ENCODE measurements around the gene FITM1. TPM values are rescaled to one million over a fixed set of nuclear protein-coding genes. Genes with fewer than 3 reads are reported as not detected.
"Not testable (repeated sequence)": the region's sequence is repeated elsewhere in the genome, so short reads cannot be mapped to it uniquely, and the experiment has no call there.

The FITM1 gene
- polyA plus RNA-seq, 3 donors = 2.1 TPM; not detected in 2

GRCh38 chr14:24102357-24103048 lies 28.0 kb upstream of the FITM1 start:
- Mint-ChIP-seq H3K36me3 (peaks cover 52 to 67% of the 10 kb centered on the region in 2 donors), H3K9me3 (peaks cover 0 to 7% (median 2%) of the 10 kb centered on the region in 7 donors), H3K4me3 (no peak overlapping the region), H3K4me1 (peaks cover 26% of the 10 kb centered on the region), H3K27me3 (ENCODE audit: low read depth in 3 of 3) (peaks cover 0 to 3% (median 0%) of the 10 kb centered on the region in 3 donors), H3K27ac (no peak overlapping the region)
- TF ChIP-seq CTCF (IDR thresholded peaks at IDR 0.05) = no peak
- Histone ChIP-seq H3K4me2 (replicated peaks; ENCODE audit: extremely low read depth, low read length, poor library complexity, severe bottlenecking) (no peak overlapping the region), H3K79me2 (ENCODE audit: insufficient read depth, low read length) (peaks cover 4% of the 10 kb centered on the region), H2AFZ (ENCODE audit: insufficient read depth, low read depth, low read length, poor library complexity, severe bottlenecking) (no peak overlapping the region), H3K27ac (ENCODE audit: low read depth in 1 of 2, low read length in 2 of 2) (no peak overlapping the region), H4K20me1 (ENCODE audit: insufficient read depth, low read length) (peaks cover 12% of the 10 kb centered on the region), H3K4me1 (ENCODE audit: control insufficient read depth in 1 of 2, insufficient read depth in 2 of 2, low read length in 2 of 2) (peaks cover 23 to 26% of the 10 kb centered on the region in 2 donors), H3K4me3 (replicated peaks in 1 of 3; ENCODE audit: low read depth in 2 of 3, low read length in 3 of 3) (no peak overlapping the region), H3K27me3 (ENCODE audit: control insufficient read depth in 2 of 2, insufficient read depth in 2 of 2, low read length in 2 of 2) (no peaks in the 10 kb centered on the region), H3K9ac (ENCODE audit: insufficient read depth, low read length, poor library complexity, severe bottlenecking) (no peak overlapping the region), H3K9me3 (replicated peaks in 1 of 2; ENCODE audit: control insufficient read depth in 1 of 2, insufficient read depth in 1 of 2, low read length in 2 of 2) (no peaks in the 10 kb centered on the region), H3K36me3 (replicated peaks in 1 of 2; ENCODE audit: control insufficient read depth in 1 of 2, insufficient read depth in 2 of 2, low read length in 2 of 2) (peaks cover 41 to 73% of the 10 kb centered on the region in 2 donors)
- WGBS (ENCODE audit: insufficient coverage) = 93% methylated on average over 7 of the region's 7 CpGs
- DNase-seq = no peak
- intact Hi-C loops (cut with micrococcal nuclease) = loop anchor here in 1 of 2 donors (10.0 kb wide), 1 partner anchor 118 kb away; the partner anchor contains the start of gene DHRS4L2

- Histone ChIP-seq H3K4me1 (ENCODE audit: control insufficient read depth in 1 of 2, insufficient read depth in 2 of 2, low read length in 2 of 2) (peaks cover 23 to 24% of the 10 kb centered on the region in 2 donors), H3K9ac (ENCODE audit: insufficient read depth, low read length, poor library complexity, severe bottlenecking) (no peak overlapping the region), H3K36me3 (replicated peaks in 1 of 2; ENCODE audit: control insufficient read depth in 1 of 2, insufficient read depth in 2 of 2, low read length in 2 of 2) (peaks cover 35 to 65% of the 10 kb centered on the region in 2 donors), H3K9me3 (replicated peaks in 1 of 2; ENCODE audit: control insufficient read depth in 1 of 2, insufficient read depth in 1 of 2, low read length in 2 of 2) (no peaks in the 10 kb centered on the region), H4K20me1 (ENCODE audit: insufficient read depth, low read length) (peaks cover 9% of the 10 kb centered on the region), H3K79me2 (ENCODE audit: insufficient read depth, low read length) (no peaks in the 10 kb centered on the region), H3K27ac (ENCODE audit: low read depth in 1 of 2, low read length in 2 of 2) (no peak overlapping the region), H3K27me3 (ENCODE audit: control insufficient read depth in 2 of 2, insufficient read depth in 2 of 2, low read length in 2 of 2) (no peaks in the 10 kb centered on the region), H3K4me3 (replicated peaks in 1 of 3; ENCODE audit: low read depth in 2 of 3, low read length in 3 of 3) (no peak overlapping the region), H2AFZ (ENCODE audit: insufficient read depth, low read depth, low read length, poor library complexity, severe bottlenecking) (no peak overlapping the region), H3K4me2 (replicated peaks; ENCODE audit: extremely low read depth, low read length, poor library complexity, severe bottlenecking) (no peak overlapping the region)
- peaks cover 0 to 3% (median 0%) of the 10 kb centered on the region in 3 donors for H3K27me3 Mint-ChIP-seq (ENCODE audit: low read depth in 3 of 3)
- no peak for TF ChIP-seq CTCF (IDR thresholded peaks at IDR 0.05)
- peaks cover 26% of the 10 kb centered on the region for H3K4me1 Mint-ChIP-seq
- intact Hi-C loops (cut with micrococcal nuclease) = loop anchor here in 1 of 2 donors (10.0 kb wide), 1 partner anchor 119 kb away; the partner anchor contains the start of gene DHRS4L2
- H3K27ac Mint-ChIP-seq = peak overlapping the region in 2 of 7 donors; percentile 13 to 76
- H3K4me3 Mint-ChIP-seq = no peak overlapping the region
- H3K36me3 Mint-ChIP-seq = peaks cover 46 to 59% of the 10 kb centered on the region in 2 donors
- no peak for DNase-seq
- H3K9me3 Mint-ChIP-seq = peaks cover 0 to 7% (median 2%) of the 10 kb centered on the region in 7 donors
- 96% methylated on average over 9 of the region's 13 CpGs for WGBS (ENCODE audit: insufficient coverage)
These were observed 27.0 kb upstream of the FITM1 start for GRCh38 chr14:24103451-24103850.

GRCh38 chr14:24105609-24106239 lies 24.7 kb upstream of the FITM1 start:
- H2AFZ ChIP-seq (ENCODE audit: insufficient read depth, low read depth, low read length, poor library complexity, severe bottlenecking) = not testable (repeated sequence)

More at GRCh38 chr14:24105609-24106239, 24.7 kb upstream of the FITM1 start:
- not testable (repeated sequence) for H3K79me2 ChIP-seq (ENCODE audit: insufficient read depth, low read length); H3K4me1 ChIP-seq (ENCODE audit: control insufficient read depth in 1 of 2, insufficient read depth in 2 of 2, low read length in 2 of 2); H3K27me3 Mint-ChIP-seq (ENCODE audit: low read depth in 3 of 3); H3K9me3 Mint-ChIP-seq; H3K27me3 ChIP-seq (ENCODE audit: control insufficient read depth in 2 of 2, insufficient read depth in 2 of 2, low read length in 2 of 2); H3K9me3 ChIP-seq (replicated peaks in 1 of 2; ENCODE audit: control insufficient read depth in 1 of 2, insufficient read depth in 1 of 2, low read length in 2 of 2); H3K4me3 Mint-ChIP-seq; H4K20me1 ChIP-seq (ENCODE audit: insufficient read depth, low read length); H3K9ac ChIP-seq (ENCODE audit: insufficient read depth, low read length, poor library complexity, severe bottlenecking); H3K4me2 ChIP-seq (replicated peaks; ENCODE audit: extremely low read depth, low read length, poor library complexity, severe bottlenecking); H3K4me3 ChIP-seq (replicated peaks in 1 of 3; ENCODE audit: low read depth in 2 of 3, low read length in 3 of 3); DNase-seq
- peaks cover 13% of the 10 kb centered on the region for H3K4me1 Mint-ChIP-seq
- peaks cover 38 to 42% of the 10 kb centered on the region in 2 donors for H3K36me3 Mint-ChIP-seq
- peaks cover 26 to 44% of the 10 kb centered on the region in 2 donors for H3K36me3 ChIP-seq (replicated peaks in 1 of 2; ENCODE audit: control insufficient read depth in 1 of 2, insufficient read depth in 2 of 2, low read length in 2 of 2)
- intact Hi-C loops (cut with micrococcal nuclease) = loop anchor here (5.0 to 10.0 kb wide), 3 partner anchors 48 to 121 kb away; partner anchors contain the start of gene DHRS4L2 (in 1 of the 2)
- WGBS (ENCODE audit: insufficient coverage) = 93% methylated on average over 3 of the region's 8 CpGs
- H3K27ac ChIP-seq (ENCODE audit: low read depth in 1 of 2, low read length in 2 of 2) = peak overlapping the region in 1 of 2 donors; percentile 6
- H3K27ac Mint-ChIP-seq = peak overlapping the region in 2 of 7 donors; percentile 18 to 60
